ENCODE results near the gene EFEMP2. TPM values are rescaled to one million over a fixed set of nuclear protein-coding genes. Genes with fewer than 3 reads are reported as not detected.

EFEMP2 gene
- total RNA-seq, 2 experiments from 2014 or later = 7.2 to 7.6 TPM

DNA sequence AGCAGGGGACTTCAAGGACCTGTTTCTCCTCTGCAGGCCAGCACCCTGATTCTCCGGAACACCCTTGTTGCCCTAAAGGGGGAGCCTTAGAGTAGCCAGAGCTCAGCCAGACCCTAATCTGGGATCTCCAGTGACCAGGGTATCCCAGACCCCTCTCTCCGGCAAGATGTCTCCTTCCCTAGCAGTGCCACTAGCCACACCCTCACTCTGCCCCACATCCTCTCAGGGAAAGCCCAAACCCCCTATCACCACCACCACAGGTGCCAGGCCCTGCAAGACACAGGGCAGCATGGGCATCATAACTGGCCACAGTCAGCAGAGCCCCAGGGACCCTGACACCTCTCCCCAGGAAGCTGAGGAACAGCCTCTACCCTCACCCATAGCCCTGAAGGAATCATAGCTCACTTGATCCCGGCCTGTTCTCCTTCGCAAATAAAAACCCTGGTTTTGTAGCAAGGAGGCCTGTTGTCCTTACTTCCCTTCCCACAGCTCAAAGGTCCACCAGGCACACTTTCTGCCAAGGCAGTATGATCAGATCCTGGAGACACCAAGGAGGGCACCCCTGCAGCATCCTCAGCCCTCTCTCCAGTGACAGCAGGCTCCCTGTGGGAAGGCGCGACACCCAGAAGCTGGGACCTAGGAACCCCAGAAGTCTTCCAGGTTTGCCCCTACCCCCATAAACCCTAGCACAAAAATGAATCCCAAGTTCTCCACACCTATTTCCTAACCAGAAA is 19.2 kb downstream of the EFEMP2 start:
- peaks cover 69% of the 10 kb centered on the region for H3K36me3 ChIP-seq (ENCODE audit: insufficient read depth, low read length)
- no TSS peak for BruUV-seq (replicated peaks)
- no peak overlapping the region for H3K4me3 ChIP-seq (ENCODE audit: low read depth, low read length, poor library complexity, severe bottlenecking)
- POLR2A ChIA-PET = no interaction called here
- TF ChIP-seq, protein P1, sequence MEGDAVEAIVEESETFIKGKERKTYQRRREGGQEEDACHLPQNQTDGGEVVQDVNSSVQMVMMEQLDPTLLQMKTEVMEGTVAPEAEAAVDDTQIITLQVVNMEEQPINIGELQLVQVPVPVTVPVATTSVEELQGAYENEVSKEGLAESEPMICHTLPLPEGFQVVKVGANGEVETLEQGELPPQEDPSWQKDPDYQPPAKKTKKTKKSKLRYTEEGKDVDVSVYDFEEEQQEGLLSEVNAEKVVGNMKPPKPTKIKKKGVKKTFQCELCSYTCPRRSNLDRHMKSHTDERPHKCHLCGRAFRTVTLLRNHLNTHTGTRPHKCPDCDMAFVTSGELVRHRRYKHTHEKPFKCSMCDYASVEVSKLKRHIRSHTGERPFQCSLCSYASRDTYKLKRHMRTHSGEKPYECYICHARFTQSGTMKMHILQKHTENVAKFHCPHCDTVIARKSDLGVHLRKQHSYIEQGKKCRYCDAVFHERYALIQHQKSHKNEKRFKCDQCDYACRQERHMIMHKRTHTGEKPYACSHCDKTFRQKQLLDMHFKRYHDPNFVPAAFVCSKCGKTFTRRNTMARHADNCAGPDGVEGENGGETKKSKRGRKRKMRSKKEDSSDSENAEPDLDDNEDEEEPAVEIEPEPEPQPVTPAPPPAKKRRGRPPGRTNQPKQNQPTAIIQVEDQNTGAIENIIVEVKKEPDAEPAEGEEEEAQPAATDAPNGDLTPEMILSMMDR (conservative IDR thresholded peaks at IDR 0.05; ENCODE audit: low read length) = 0 out of 2 replicates have a peak, but pooled peaks have one; percentile 19
- TF ChIP-seq EZH2phosphoT487 (IDR thresholded peaks at IDR 0.05; ENCODE audit: borderline replicate concordance, low read depth, low read length) = no peak
- DNase-seq (ENCODE audit: low spot score) = no peak
- intact Hi-C loops (cut with micrococcal nuclease; ENCODE audit: unreplicated experiment) = no loop called here
- no peak overlapping the region for H3K27ac ChIP-seq (ENCODE audit: low read depth, low read length, poor library complexity, severe bottlenecking)
- peaks cover 7% of the 10 kb centered on the region; the same call in 1 of the 2 replicates for H3K9me3 ChIP-seq (ENCODE audit: low read length)
- peaks cover 36% of the 10 kb centered on the region for H3K79me2 ChIP-seq (ENCODE audit: insufficient read depth, low read depth, low read length)
- CTCF ChIA-PET (ENCODE audit: unreplicated experiment) = no interaction called here
- H3K9me2 ChIP-seq (ENCODE audit: insufficient read depth, low read length) = no peaks in the 10 kb centered on the region
- H3K4me2 ChIP-seq (ENCODE audit: low read length) = no peak overlapping the region
- peaks cover 16% of the 10 kb centered on the region for H4K20me1 ChIP-seq (ENCODE audit: insufficient read depth, low read length)
- H2AFZ ChIP-seq (ENCODE audit: low read length) = no peak overlapping the region
- H3K4me1 ChIP-seq (ENCODE audit: insufficient read depth, low read length, poor library complexity, severe bottlenecking) = peaks cover 9% of the 10 kb centered on the region

- Histone ChIP-seq H3K9me3 (ENCODE audit: low read length) (peaks cover 7% of the 10 kb centered on the region; the same call in 1 of the 2 replicates), H3K4me1 (ENCODE audit: insufficient read depth, low read length, poor library complexity, severe bottlenecking) (peaks cover 8% of the 10 kb centered on the region), H3K9me2 (ENCODE audit: insufficient read depth, low read length) (no peaks in the 10 kb centered on the region), H2AFZ (ENCODE audit: low read length) (no peak overlapping the region), H3K79me2 (ENCODE audit: insufficient read depth, low read depth, low read length) (peaks cover 36% of the 10 kb centered on the region), H3K4me3 (ENCODE audit: low read depth, low read length, poor library complexity, severe bottlenecking) (no peak overlapping the region), H3K36me3 (ENCODE audit: insufficient read depth, low read length) (peaks cover 69% of the 10 kb centered on the region), H3K4me2 (ENCODE audit: low read length) (no peak overlapping the region), H4K20me1 (ENCODE audit: insufficient read depth, low read length) (peaks cover 16% of the 10 kb centered on the region), H3K27ac (ENCODE audit: low read depth, low read length, poor library complexity, severe bottlenecking) (no peak overlapping the region)
- ChIA-PET POLR2A (no interaction called here), CTCF (ENCODE audit: unreplicated experiment) (no interaction called here)
- intact Hi-C loops (cut with micrococcal nuclease; ENCODE audit: unreplicated experiment) = no loop called here
- TF ChIP-seq, protein P1 (conservative IDR thresholded peaks at IDR 0.05; ENCODE audit: low read length) = no peak
- no peak for TF ChIP-seq EZH2phosphoT487 (IDR thresholded peaks at IDR 0.05; ENCODE audit: borderline replicate concordance, low read depth, low read length)
- no TSS peak for BruUV-seq (replicated peaks)
- no peak for DNase-seq (ENCODE audit: low spot score)
Observed at GRCh38 chr11:65852508-65853245, 19.9 kb downstream of the EFEMP2 start.
